ENCODE results near the gene GLRX3.

GRCh38 chr10:130105724-130106123, 30.5 kb upstream of the GLRX3 start:
- TF ChIP-seq POLR2A (IDR thresholded peaks at IDR 0.05): no peak
- TF ChIP-seq, protein P1, sequence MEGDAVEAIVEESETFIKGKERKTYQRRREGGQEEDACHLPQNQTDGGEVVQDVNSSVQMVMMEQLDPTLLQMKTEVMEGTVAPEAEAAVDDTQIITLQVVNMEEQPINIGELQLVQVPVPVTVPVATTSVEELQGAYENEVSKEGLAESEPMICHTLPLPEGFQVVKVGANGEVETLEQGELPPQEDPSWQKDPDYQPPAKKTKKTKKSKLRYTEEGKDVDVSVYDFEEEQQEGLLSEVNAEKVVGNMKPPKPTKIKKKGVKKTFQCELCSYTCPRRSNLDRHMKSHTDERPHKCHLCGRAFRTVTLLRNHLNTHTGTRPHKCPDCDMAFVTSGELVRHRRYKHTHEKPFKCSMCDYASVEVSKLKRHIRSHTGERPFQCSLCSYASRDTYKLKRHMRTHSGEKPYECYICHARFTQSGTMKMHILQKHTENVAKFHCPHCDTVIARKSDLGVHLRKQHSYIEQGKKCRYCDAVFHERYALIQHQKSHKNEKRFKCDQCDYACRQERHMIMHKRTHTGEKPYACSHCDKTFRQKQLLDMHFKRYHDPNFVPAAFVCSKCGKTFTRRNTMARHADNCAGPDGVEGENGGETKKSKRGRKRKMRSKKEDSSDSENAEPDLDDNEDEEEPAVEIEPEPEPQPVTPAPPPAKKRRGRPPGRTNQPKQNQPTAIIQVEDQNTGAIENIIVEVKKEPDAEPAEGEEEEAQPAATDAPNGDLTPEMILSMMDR (IDR thresholded peaks at IDR 0.05): no peak
